AG20443 (cell line): ENCODE results near the gene PRKD2.
"Not testable (repeated sequence)": the region's sequence is repeated elsewhere in the genome, so short reads cannot be mapped to it uniquely, and the experiment has no call there.

Experiments
- DNase-seq: peaks from one replicate; pipeline ENCODE4 v3.0.0; 2012; ENCODE audit warnings: low spot score, mixed read lengths

Gene PRKD2

DNA sequence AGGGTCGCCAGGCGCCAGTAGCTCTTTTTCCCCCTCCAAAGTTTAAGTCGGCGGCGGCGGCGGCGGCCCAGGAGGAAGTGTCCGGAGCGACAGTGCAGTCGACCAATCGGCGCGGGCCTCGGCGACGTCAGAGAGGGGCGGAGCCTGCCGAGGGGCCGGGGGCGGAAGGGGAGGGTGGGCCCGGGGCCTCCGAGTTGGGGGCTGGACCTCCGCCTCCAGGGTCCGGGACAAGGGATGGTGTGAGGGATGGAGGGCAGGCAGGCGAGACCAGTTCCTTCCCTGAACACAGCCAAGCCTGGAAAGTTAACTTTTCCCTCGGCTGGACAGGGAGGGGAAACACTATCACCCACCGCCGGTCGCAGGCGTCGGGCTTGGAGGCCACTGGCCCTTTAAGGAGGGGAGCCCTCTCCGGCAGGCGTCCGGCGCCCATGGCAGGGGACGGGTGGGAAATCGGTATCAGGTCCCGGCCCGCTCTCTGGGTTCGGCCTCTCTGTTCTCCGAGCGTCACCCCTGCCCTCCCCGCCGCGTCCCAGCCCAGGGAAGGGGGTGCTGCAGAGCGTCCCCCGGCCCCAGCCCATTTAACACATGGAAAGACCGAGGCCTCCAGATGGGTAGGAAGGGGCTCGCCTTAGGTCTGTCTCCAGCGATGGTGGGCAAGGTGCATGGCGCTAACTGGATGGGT lies at the start of gene PRKD2:
PRKD2 (minus strand) TSS at position 81 of the 682 bp plus-strand sequence. CDS start 744 bp downstream, outside the sequence.
- peak; percentile 96 for DNase-seq

DNA sequence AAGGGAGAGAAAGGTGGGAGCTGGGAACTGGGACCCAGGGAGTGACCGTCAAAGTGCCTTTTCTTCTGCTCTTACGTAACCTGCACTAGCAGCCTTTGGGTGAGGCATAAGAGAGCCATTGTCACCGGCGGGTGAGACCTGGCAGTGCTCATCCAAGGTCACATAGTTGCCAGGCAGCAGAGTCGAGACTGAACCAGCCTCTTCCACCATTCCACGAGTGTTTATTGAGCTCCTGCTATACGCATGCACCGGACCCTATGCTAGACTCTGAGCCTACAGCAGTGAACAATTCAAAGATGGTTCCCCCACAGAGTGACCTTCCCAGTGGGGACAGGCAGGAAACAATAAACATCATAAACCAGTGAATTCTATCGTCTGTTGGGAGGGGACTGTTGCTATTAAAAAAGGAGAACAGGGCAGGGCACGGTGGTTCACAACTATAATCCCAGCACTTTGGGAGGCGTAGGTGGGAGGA lies 47.9 kb upstream of the PRKD2 start:
- no peak for DNase-seq

DNA sequence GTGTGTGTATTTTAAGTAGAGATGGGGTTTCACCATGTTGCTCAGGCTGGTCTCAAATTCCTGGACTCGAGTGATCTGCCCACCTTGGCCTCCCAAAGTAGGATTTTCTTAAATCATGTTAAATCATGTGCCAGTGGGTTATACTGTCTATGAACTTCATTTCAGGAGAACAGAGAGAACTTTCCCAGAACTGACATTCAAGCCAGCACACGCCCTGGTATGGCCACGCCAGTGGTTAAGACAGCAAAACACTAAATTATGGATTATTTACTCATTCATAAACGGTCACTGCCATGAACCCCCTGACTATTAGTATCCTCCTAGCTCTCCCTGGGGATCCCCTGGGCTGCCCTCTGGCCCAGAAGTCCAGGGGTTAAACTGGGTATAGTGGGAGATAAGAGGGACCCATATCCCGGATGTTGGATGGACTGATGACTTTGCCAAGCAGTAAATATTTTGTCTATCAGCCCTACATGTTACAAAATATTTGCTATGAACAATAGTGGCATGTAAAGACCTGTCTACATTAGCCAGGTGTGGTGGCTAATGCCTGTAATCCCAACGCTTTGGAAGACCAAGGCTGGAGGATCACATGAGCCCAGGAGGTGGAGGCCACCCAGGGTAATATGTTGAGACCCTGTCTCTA lies 45.5 kb upstream of the PRKD2 start:
- DNase-seq = no peak

DNA sequence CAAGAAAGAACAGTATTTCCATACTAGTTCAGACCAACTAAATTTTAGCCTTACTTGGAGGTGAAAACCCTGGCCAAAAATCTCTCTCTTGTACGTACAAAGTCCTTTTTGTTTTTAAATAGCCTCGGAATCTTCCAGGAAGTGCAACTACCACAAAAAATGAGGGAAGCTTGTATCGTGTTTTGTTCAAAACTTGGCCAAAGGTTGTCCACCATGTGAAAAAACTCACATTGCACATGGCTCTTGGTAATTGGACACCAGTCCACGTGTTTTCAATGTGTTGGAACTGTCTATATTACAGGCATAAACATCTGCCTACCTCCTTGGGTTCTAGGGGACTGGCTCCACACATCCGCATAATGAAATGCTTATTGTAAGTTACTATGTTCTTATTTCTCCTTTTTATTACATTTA lies 44.5 kb upstream of the PRKD2 start:
- no peak for DNase-seq

DNA sequence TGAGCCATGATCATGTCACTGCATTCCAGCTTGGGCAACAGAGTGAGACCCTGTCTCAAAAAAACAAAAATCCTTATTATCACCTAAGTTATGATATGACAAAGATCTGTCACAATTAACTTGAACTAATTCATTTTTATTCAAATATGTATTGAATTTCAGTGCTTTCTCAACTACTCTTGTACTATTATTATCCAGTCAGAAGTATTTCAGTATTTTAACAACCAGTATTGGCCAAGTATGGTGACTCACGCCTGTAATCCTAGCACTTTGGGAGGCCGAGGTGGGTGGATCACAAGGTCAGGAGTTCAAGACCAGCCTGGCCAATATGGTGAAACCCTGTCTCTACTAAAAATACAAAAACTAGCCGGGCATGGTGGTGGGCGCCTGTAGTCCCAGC lies 44.0 kb upstream of the PRKD2 start:
- DNase-seq = not testable (repeated sequence)

DNA sequence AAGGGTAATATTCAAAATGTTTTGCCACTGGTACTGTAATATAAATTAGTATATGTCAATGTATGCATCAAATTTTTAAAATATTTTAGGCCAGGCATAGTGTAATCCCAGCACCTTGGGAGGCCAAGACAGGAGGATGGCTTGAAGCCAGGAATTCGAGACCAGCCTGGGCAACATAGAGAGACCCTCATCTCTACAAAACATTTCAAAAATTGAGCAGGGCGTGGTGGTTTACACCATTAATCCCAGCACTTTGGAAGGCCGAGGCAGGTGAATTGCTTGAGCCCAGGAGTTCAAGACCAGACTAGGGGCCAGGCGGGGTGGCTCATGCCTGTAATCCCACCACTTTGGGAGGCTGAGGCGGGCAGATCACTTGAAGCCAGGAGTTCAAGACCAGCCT lies 43.4 kb upstream of the PRKD2 start:
- DNase-seq = no peak

DNA sequence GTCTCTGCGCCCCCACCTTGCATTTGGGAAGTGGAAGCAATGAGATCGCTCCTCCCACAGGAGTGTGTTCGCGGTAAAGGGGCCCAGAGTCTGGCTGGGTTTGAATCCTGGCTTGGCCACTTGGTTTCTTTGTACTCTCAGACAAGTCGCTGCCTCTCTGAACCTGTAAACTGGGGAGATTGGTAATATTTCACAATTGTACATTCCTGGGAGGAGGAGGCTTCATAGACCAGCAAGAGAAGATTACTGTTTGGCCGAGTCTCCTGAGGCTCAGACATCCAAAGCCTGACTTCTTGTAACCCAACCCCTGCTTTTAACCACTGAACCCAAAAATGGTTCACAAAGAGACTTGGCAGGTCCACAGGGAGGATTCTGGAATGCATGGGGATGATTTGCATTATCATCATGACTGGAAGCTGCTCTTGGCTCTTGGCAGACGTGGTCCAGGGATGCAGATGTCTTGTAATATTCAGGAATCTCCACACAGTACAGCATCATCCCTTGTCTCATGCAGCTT lies 43.0 kb upstream of the PRKD2 start:
- DNase-seq = peak; percentile 93

DNA sequence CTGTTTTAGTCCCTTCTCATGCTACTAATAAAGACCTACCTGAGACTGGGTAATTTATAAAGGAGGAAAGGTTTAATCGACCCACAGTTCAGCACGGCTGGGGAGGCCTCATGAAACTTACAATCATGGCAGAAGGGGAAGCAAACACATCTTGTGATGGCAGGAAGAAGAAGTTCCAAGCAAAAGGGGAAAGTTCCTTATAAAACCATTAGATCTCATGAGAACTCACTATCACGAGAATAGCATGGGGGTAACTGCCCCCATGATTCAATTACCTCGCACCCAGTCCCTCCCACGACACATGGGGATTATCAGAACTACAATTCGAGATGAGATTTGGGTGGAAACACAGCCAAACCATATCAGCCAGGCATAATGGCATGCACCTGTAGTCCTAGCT lies 42.3 kb upstream of the PRKD2 start:
- DNase-seq = no peak

DNA sequence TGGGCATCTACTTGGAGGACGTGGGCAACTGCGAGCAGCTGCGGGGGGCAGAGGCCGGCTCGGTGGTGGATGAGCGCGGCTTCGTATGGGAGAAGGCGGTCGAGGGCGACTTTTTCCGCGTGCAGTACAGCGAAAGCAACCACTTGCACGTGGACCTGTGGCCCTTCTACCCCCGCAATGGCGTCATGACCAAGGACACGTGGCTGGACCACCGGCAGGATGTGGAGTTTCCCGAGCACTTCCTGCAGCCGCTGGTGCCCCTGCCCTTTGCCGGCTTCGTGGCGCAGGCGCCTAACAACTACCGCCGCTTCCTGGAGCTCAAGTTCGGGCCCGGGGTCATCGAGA lies 39.6 kb upstream of the PRKD2 start:
- no peak for DNase-seq

DNA sequence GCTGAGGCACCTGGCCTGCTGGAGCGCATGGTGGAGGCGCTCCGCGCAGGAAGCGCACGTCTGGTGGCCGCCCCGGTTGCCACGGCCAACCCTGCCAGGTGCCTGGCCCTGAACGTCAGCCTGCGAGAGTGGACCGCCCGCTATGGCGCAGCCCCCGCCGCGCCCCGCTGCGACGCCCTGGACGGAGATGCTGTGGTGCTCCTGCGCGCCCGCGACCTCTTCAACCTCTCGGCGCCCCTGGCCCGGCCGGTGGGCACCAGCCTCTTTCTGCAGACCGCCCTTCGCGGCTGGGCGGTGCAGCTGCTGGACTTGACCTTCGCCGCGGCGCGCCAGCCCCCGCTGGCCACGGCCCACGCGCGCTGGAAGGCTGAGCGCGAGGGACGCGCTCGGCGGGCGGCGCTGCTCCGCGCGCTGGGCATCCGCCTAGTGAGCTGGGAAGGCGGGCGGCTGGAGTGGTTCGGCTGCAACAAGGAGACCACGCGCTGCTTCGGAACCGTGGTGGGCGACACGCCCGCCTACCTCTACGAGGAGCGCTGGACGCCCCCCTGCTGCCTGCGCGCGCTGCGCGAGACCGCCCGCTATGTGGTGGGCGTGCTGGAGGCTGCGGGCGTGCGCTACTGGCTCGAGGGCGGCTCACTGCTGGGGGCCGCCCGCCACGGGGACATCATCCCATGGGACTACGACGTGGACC lies 39.1 kb upstream of the PRKD2 start:
- no peak for DNase-seq

DNA sequence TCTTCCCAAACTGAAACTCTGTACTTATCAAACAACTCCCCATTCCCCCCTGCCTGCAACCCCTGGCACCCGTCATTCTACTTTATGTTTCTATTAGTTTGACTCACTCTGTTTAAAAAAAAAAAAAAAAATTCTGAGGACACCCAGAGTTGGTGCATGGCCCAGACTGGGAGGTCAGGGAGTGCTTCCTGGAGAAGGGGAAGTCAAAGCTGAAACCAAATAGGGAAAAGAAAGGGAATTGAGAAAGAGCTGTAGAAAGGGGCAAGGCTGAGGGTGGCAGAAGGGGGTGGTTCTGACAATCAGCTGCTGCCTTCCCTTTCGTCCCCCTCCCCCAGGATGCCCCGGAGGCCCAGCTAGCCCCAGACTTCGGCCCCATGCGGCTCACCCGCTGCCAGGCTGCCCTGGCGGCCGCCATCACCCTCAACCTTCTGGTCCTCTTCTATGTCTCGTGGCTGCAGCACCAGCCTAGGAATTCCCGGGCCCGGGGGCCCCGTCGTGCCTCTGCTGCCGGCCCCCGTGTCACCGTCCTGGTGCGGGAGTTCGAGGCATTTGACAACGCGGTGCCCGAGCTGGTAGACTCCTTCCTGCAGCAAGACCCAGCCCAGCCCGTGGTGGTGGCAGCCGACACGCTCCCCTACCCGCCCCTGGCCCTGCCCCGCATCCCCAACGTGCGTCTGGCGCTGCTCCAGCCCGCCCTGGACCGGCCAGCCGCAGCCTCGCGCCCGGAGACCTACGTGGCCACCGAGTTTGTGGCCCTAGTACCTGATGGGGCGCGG lies 38.4 kb upstream of the PRKD2 start:
- DNase-seq = peak; percentile 36

DNA sequence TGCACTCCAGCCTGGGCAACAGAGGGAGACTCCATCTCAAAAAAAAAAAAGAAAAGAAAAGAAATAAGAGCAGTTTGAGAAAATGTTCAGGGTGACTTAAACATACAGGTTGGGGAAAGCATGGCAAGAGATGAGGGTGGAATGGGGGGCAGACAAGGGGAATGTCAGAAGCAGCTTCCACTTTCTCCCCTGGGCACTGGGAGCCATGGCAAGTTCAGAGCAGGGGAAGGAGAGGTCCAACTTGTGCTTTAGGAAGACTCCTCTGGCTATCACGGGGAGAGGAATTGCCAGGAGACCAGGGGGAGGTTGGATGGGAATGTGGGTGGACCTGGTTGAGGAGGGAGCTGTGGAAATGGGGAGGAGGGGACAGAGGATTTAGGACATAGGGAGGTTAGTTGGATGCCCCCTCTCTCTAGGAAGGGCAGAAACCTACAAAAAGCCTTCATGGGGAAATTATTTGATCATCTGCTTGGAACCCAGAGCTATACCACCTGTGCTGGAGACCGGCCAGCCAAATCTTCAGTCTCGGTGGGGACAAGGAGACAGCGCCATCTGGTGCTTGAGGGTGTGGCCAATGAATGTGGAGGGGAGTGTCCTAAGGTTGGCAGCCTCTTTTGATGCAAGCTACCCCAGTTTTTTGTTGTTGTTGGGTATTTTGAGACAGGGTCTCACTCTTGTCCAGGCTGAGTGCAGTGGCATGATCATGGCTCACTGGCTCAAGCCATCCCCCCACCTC lies 36.7 kb upstream of the PRKD2 start:
- peak; percentile 56 for DNase-seq

DNA sequence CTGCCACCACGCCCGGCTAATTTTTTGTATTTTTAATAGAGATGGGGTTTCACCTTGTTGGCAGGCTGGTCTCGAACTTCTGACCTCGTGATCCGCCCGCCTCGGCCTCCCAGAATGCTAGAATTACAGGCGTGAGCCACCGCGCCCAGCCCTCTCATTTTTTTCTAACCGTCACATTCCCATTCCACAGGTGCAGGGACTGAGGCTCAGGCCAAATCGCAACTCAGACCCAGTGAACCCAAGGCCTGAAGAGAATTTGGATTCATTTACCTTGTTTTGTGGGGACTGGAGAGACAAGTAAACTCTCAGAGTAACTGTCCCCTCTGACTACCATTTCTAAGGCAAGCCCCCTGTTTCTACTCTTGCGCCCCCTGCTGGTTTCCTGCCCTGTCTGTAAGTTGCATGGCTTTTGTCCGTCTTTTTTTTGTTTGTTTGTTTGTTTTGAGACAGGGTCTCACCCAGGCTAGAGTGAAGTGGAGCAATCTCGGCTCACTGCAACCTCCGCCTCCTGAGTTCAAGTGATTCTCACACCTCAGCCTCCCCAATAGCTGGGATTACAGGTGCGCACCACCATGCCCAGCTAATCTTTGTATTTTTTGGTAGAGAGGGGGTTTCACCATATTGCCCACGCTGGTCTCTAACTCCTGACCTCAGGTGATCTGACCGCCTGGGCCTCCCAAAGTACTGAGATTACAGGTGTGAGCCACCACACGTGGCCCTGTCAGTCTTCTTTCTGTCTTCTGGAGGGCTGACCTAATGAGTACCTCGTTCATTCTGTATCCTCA lies 31.6 kb upstream of the PRKD2 start:
- peak; percentile 67 for DNase-seq

DNA sequence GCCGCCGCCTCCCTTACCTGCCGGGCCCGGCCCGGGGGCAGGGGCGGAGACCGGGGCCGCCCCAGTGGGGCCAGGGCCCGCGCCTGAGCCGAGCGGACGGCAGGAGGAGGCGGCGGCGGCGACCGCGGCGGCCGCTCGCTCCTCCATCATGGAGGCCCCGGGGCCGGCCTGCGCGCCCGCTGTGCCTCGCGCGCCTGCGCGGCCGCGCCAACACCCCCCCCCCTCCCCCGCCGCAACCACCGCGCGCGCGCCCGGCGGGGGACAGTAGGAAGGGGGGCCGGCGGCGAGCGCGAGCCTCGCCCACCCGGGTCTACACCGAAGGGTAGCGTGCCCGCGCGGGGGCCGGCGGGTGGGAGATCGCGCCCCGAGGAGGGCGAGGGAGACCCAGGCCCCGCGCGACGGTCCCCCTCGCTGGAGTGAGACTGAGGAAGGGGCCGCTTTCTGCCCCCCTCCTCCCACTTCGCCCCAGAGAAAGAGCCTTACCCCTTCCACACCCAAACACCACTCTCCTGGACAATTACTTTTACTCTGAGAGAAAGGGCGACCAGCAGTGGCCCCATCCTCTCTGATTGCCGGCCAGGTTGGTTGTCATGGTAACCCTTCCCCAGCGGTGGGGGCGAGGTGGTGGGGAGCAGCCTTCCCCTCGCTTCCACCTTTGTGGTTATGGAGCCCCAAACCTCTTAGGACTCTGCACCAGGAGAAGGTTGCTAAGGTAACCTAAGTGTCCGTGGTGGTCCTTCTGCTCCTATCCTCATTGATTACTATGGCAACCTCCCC lies 29.6 kb upstream of the PRKD2 start, which contains the start of gene STRN4:
STRN4 (minus strand) TSS at position 170 of the 777 bp plus-strand sequence; CDS start at position 150, 20 bp downstream.
- DNase-seq = peak; percentile 100

DNA sequence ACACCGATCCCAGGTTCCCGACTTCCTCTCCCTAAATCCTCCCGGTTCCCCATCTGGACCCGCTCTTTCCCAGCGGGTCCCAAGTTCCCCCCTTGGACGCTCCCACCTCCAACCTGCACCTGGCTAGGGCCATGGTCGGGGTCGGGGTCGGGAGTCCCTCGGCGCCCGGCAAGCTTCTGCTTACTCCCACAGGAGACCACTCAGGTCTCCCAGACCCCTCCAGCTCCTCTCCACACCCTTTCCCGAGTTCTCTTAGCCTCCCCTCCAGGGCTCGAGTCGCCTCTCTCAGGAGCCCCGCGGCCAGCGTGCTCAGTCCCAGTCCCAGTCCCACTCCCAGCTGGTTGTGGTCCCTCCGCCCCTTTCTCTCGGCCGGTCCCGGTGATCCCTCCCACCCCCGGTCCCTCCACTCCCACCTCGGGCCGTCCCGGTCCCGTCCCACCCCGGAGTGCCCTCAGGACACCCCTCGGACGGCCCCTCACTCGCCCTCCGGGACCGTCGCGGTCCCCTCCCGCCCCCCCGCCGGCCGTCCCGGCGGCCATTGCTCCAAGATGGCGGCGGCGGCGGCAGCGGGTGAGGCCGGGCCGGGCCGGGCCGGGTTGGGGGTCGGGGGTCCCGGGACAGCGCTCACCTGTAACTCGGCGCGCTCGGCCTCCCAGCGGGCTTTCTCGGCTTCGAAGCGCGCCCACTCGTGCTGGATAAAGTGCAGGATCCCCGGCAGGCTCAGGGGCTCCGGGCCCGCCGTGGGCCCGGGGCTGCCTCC lies 28.8 kb upstream of the PRKD2 start, which contains the start of gene FKRP:
FKRP (plus strand) TSS at position 537 of the 760 bp plus-strand sequence. CDS start 9,394 bp downstream, outside the sequence.
- DNase-seq = peak; percentile 74

DNA sequence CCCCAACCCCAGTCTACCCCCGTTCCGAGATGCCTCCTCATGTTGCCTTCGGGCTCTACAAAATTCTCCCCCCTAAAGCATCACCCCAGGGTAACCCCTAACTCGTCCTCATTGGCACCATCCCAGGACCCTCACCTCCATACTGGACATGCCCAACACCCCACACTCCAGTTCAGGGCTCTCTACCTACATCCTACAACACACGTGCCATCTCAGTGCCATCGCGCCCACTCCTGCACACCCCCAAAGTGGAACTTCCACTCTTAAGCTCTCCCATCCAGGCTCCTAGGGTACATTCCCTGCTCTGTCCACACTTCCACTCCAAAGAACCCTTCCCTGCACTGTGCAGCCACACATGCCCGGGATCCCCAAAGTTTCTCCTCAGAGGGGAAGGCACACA lies 28.1 kb upstream of the PRKD2 start:
- DNase-seq = no peak

DNA sequence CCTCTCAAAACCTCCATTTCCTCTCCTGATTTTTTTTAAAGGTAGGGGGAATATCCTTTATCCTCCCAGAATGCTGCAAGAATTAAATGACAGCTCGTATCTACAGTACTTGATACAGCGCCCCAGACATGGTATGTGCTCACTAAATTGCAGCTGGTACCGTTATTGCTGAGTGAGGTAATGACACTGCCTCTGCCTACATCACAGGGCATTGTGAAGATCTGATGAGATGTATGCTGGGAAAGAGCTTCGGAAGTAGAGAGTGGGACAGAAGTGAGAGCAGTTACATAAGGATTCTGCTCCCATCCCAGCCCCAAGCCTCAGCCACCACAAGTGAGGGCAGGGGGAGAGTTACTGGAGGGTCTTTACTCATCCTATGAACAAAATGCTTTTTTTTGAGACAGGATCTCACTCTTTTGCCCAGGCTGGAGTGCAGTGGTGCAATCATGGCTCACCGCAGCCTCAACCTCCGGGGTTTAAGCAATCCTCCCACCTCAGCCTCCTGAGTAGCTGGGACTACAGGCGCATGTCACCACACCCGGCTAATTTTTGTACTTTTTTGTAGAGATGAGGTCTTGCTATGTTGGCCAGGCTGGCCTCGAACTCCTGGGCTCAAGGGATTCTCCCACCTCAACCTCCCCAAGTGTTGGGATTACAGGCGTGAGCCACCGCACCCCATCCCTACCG lies 27.2 kb upstream of the PRKD2 start:
- no peak for DNase-seq

DNA sequence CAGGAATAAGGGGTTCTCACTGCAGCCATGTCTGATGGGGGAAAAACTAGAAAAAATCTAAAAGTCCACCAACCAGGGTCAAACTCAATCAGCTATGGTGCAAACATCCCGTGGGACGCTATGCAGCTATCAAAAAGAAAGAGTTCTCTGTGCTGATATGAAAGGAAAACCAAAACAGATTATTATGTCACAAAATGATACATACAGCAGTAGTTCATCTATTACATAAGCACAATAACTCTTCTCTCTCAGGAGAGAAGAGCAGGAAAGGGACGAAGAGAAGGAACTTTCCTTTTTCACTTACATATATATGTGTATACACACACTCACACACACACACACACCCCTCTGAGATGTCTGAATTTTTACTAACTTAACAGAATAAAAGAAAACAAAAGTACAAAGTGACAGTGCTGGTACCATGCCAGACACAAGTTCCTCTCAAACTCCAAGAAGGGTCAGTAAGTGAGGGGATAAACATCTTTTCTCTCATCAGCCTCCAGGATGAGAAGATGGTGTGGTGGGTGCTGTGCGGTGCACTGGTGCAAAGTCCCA lies 26.1 kb upstream of the PRKD2 start:
- DNase-seq = no peak
